Right lobe of liver (tissue), 6 donors: ENCODE measurements around the gene COL19A1. TPM values are rescaled to one million over a fixed set of nuclear protein-coding genes. Genes with fewer than 3 reads are reported as not detected.
"Not testable (repeated sequence)": the region's sequence is repeated elsewhere in the genome, so short reads cannot be mapped to it uniquely, and the experiment has no call there.

Experiments used
- ATAC-seq, 4 donors: fragments of 200-7000 bp; cut with Tn5 transposase; one replicate each; pipeline ENCODE4 v1.9.1; 2020; ENCODE audit warnings: mild to moderate bottlenecking in 4 of 4, moderate library complexity in 4 of 4
- DNase-seq, 3 donors: peaks; one replicate each; pipeline ENCODE4 v3.0.0-alpha.2; 2020
- H3K27ac ChIP-seq, 3 donors: fragments of 200-600 bp; one replicate each; pipeline ENCODE4 v1.8.0; 2022
- H3K27me3 ChIP-seq, 2 donors: fragments of 200-600 bp; one replicate each; pipeline ENCODE4 v1.8.0; 2022
- H3K36me3 ChIP-seq, 4 donors: fragments of 200-600 bp; sonication (generic) in 1 of 4; one replicate each; pipeline versions ENCODE4 v1.5.1 to v1.8.0; 2017 to 2022; ENCODE audit warnings: control low read depth in 1 of 4
- H3K4me1 ChIP-seq, 4 donors: fragments of 200-600 bp; sonication (generic) in 1 of 4; one replicate each; pipeline versions ENCODE4 v1.5.1 to v1.8.0; 2017 to 2022; ENCODE audit warnings: control low read depth in 1 of 4
- H3K4me3 ChIP-seq, 3 donors: fragments of 200-600 bp; one replicate each; pipeline ENCODE4 v1.8.0; 2022
- H3K9me3 ChIP-seq, 4 donors: fragments of 200-600 bp; sonication (generic) in 1 of 4; one replicate each; pipeline versions ENCODE4 v1.5.1 to v1.8.0; 2017 to 2022; ENCODE audit warnings: control low read depth in 1 of 4
- POLR2A ChIP-seq: fragments of 450-650 bp; IDR thresholded peaks from one replicate; pipeline ENCODE4 v1.6.1; 2017; ENCODE audit warnings: antibody characterized with exemption, mild to moderate bottlenecking
- WGBS: methylation state at CpG from one replicate; pipeline ENCODE4 v1.1.6; 2018; ENCODE audit warnings: low coverage, low lambda C conversion rate; ENCODE audit not compliant: insufficient coverage; ENCODE audit errors: missing lambda C conversion rate; 5-methylcytosine and 5-hydroxymethylcytosine counted together
- intact Hi-C, 2 donors: fragments of 100-400 bp; cut with DNase I; formaldehyde crosslinking; loops; one replicate each; pipeline versions ENCODE4 v1.11.2 to v1.14.1; 2022
- total RNA-seq, 6 experiments: library from RNA; depleted of rRNA in 2 of 6; stranded (reverse); fragments of >200 nt in 2 of 6; fragmentation: NEBNext Ultra II Directional in 3 of 6; extraction: Animal tissue kit (Norgen Biotek cat#: 25700) in 3 of 6; gene quantifications; one replicate each; pipeline versions ENCODE4 v1.1.0 to v1.2.4, GENCODE V29; 2016 to 2023
- TF ChIP-seq, protein P1 (sequence below), 4 donors: fragments of 200-600 bp in 3 of 4; fragments of 450-650 bp in 1 of 4; IDR thresholded peaks; one replicate each; pipeline versions ENCODE4 v1.5.1 to v1.8.0; 2016 to 2022; ENCODE audit warnings: antibody characterized with exemption in 4 of 4, mild to moderate bottlenecking in 2 of 4
- donor health status: DM: no; HTN: yes; CAD: no.
- donor health status: DM: no; HTN: no; CAD: no.
- donor health status: DM: no; HTN: no; CAD: no.
- donor health status: DM: no; HTN: yes; CAD: no.
- donor health status: DM: no; HTN: yes; CAD: no.

The COL19A1 gene
- total RNA-seq, 6 experiments from 2014 or later, result 0.18 to 0.39 (median 0.27) TPM; not detected in 2

GRCh38 chr6:69819138-69819537, 47.2 kb upstream of the COL19A1 start:
- H3K4me1 ChIP-seq, result peaks cover 0 to 24% (median 0%) of the 10 kb centered on the region in 4 donors
- no peak overlapping the region for H3K27ac ChIP-seq
- 95% methylated on average over 4 of the region's 4 CpGs for WGBS
- ATAC-seq (no peak), DNase-seq (no peak)
- no peak overlapping the region for H3K4me3 ChIP-seq
- no peaks in the 10 kb centered on the region for H3K36me3 ChIP-seq
- TF ChIP-seq, protein P1, sequence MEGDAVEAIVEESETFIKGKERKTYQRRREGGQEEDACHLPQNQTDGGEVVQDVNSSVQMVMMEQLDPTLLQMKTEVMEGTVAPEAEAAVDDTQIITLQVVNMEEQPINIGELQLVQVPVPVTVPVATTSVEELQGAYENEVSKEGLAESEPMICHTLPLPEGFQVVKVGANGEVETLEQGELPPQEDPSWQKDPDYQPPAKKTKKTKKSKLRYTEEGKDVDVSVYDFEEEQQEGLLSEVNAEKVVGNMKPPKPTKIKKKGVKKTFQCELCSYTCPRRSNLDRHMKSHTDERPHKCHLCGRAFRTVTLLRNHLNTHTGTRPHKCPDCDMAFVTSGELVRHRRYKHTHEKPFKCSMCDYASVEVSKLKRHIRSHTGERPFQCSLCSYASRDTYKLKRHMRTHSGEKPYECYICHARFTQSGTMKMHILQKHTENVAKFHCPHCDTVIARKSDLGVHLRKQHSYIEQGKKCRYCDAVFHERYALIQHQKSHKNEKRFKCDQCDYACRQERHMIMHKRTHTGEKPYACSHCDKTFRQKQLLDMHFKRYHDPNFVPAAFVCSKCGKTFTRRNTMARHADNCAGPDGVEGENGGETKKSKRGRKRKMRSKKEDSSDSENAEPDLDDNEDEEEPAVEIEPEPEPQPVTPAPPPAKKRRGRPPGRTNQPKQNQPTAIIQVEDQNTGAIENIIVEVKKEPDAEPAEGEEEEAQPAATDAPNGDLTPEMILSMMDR (IDR thresholded peaks at IDR 0.05), result no peak
- TF ChIP-seq POLR2A, result no peak
- no peaks in the 10 kb centered on the region for H3K9me3 ChIP-seq
- no peaks in the 10 kb centered on the region for H3K27me3 ChIP-seq
- intact Hi-C loops, result no loop called here

GRCh38 chr6:69820018-69820417, 46.3 kb upstream of the COL19A1 start:
- ATAC-seq, result no peak
- WGBS, result 100% methylated on average over 1 of the region's 1 CpG
- peaks cover 0 to 24% (median 0%) of the 10 kb centered on the region in 4 donors for H3K4me1 ChIP-seq
- no peak overlapping the region for H3K27ac ChIP-seq
- no peaks in the 10 kb centered on the region for H3K36me3 ChIP-seq
- H3K27me3 ChIP-seq, result no peaks in the 10 kb centered on the region
- intact Hi-C loops, result no loop called here
- DNase-seq, result no peak
- H3K4me3 ChIP-seq, result no peak overlapping the region
- no peaks in the 10 kb centered on the region for H3K9me3 ChIP-seq
- no peak for TF ChIP-seq POLR2A
- TF ChIP-seq, protein P1 (IDR thresholded peaks at IDR 0.05), result no peak

DNA sequence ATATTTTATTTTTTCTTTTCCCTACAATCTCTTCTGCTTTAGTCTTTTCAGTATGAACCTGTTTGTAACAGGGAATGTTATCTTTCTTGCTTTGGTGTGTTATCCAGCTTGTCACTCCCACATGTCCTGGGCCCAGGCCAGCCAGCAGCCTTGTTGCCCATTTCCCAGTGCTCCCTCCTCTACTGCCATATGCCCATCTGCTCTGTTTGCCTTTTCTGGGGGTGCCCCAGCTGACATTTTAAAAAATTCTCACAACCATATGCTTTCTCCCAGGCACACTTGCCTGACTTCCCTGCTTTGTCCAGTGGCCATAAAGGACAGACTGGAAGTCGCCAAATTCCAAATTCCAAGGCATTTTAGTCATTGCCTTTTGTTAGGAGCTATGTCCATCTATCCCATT, 45.9 kb upstream of the COL19A1 start:
- H3K4me3 ChIP-seq, result no peak overlapping the region
- no peaks in the 10 kb centered on the region for H3K27me3 ChIP-seq
- TF ChIP-seq POLR2A, result no peak
- TF ChIP-seq, protein P1 (IDR thresholded peaks at IDR 0.05), result no peak
- intact Hi-C loops, result no loop called here
- ATAC-seq (no peak), DNase-seq (no peak)
- H3K27ac ChIP-seq, result no peak overlapping the region
- no peaks in the 10 kb centered on the region for H3K9me3 ChIP-seq
- H3K36me3 ChIP-seq, result no peaks in the 10 kb centered on the region
- H3K4me1 ChIP-seq, result peaks cover 0 to 24% (median 0%) of the 10 kb centered on the region in 4 donors
- 82% methylated on average over 1 of the region's 1 CpG for WGBS

GRCh38 chr6:69824355-69824754, 42.0 kb upstream of the COL19A1 start:
- peak overlapping the region in 2 of 3 donors; percentile 30 to 45 for H3K4me3 ChIP-seq
- H3K27ac ChIP-seq, H3K4me1 ChIP-seq, H3K27me3 ChIP-seq, DNase-seq, ATAC-seq, H3K36me3 ChIP-seq, H3K9me3 ChIP-seq, intact Hi-C loops: not testable (repeated sequence)
- TF ChIP-seq, protein P1 (IDR thresholded peaks at IDR 0.05), result peak in 1 of 4 donors; percentile 11
- WGBS, result 82% methylated on average over 3 of the region's 5 CpGs

DNA sequence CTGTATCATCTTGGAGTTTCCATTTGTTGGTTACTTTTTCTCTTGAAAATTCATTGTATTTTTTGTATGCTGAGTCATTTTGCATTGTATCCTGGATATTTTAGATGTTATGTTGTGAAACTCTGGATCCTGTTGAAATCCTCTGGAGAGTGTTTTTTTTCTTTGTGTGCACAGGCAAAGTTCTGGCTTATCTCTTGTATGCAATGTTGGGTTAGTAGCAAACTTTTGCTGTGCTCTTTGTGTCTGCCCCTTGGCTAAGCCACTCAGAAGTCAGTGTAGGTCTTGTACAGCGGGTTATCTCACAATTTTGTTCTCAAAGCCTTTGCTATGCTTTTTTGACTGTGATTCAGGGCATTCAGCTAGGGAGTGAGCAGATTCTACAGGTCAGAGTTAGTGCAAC, 40.5 kb upstream of the COL19A1 start:
- peak in 1 of 3 donors; percentile 68 for DNase-seq
- 29% methylated on average over 1 of the region's 1 CpG for WGBS
- ATAC-seq, result peak; percentile 99 to 100 (median 99)

More for the DNA sequence above, 40.5 kb upstream of the COL19A1 start:
- no peaks in the 10 kb centered on the region for H3K27me3 ChIP-seq
- intact Hi-C loops, result no loop called here
- H3K9me3 ChIP-seq, result no peaks in the 10 kb centered on the region
- TF ChIP-seq, protein P1 (IDR thresholded peaks at IDR 0.05), result no peak
- no peak for TF ChIP-seq POLR2A
- peak overlapping the region; percentile 6 to 45 (median 30) for H3K4me3 ChIP-seq
- H3K36me3 ChIP-seq, result no peaks in the 10 kb centered on the region
- H3K4me1 ChIP-seq, result no peaks in the 10 kb centered on the region
- peak overlapping the region in 1 of 3 donors; percentile 63 for H3K27ac ChIP-seq
